Smooth muscle cell (in vitro differentiated cells): ENCODE measurements around the gene ZDBF2. TPM values are rescaled to one million over a fixed set of nuclear protein-coding genes. Genes with fewer than 3 reads are reported as not detected.
A peak's percentile ranks its signal among the peaks of the same experiment; 100 is the strongest.

ENCODE experiments used
- DNase-seq: peaks from one replicate; lab custom pipeline; 2025; ENCODE audit not compliant: unreplicated experiment; lab: John Stamatoyannopoulos, UW
- H2AFZ ChIP-seq: fragments of 200-600 bp; sonication (generic); 2 replicates; pipeline ENCODE4 v1.6.0; 2016; ENCODE audit warnings: antibody characterized with exemption, low read depth, mild to moderate bottlenecking
- H3F3A ChIP-seq: fragments of 200-600 bp; sonication (generic); 2 replicates; pipeline ENCODE4 v1.6.0; 2017; ENCODE audit warnings: antibody characterized with exemption, low read depth
- H3K27ac ChIP-seq: fragments of 200-600 bp; sonication (generic); 2 replicates; pipeline ENCODE4 v1.5.1; 2016; ENCODE audit warnings: low read depth, mild to moderate bottlenecking
- H3K27me3 ChIP-seq: fragments of 200-600 bp; sonication (generic); 2 replicates; pipeline ENCODE4 v1.6.1; 2016; ENCODE audit warnings: low read depth, mild to moderate bottlenecking
- H3K36me3 ChIP-seq: fragments of 200-600 bp; sonication (generic); 2 replicates; pipeline ENCODE4 v1.5.1; 2016; ENCODE audit warnings: low read depth
- H3K4me1 ChIP-seq: fragments of 200-600 bp; sonication (generic); 2 replicates; pipeline ENCODE4 v1.5.1; 2016; ENCODE audit warnings: low read depth
- H3K4me2 ChIP-seq: fragments of 200-600 bp; sonication (generic); 2 replicates; pipeline ENCODE4 v1.6.0; 2016; ENCODE audit warnings: mild to moderate bottlenecking
- H3K4me3 ChIP-seq: fragments of 200-600 bp; sonication (generic); 2 replicates; pipeline ENCODE4 v1.5.1; 2016; ENCODE audit warnings: mild to moderate bottlenecking
- H3K79me2 ChIP-seq: fragments of 200-600 bp; sonication (generic); 2 replicates; pipeline ENCODE4 v1.6.0; 2016; ENCODE audit warnings: low read depth, mild to moderate bottlenecking
- H3K9ac ChIP-seq: fragments of 200-600 bp; sonication (generic); 2 replicates; pipeline ENCODE4 v1.6.0; 2016; ENCODE audit warnings: low read depth
- H3K9me3 ChIP-seq: fragments of 200-600 bp; sonication (generic); replicated peaks from 2 replicates; pipeline ENCODE4 v1.5.1; 2016; ENCODE audit warnings: low read depth
- H4K20me1 ChIP-seq: fragments of 200-600 bp; sonication (generic); 2 replicates; pipeline ENCODE4 v1.6.0; 2016; ENCODE audit warnings: low read depth
- CTCF ChIP-seq: fragments of 200-600 bp; sonication (generic); IDR thresholded peaks from 2 replicates; pipeline ENCODE4 v1.5.1; 2017; ENCODE audit warnings: borderline replicate concordance, mild to moderate bottlenecking, antibody characterized with exemption; ENCODE audit not compliant: insufficient read depth, poor library complexity, severe bottlenecking
- WGBS: methylation state at CpG from one replicate; pipeline ENCODE4 v1.1.7; 2016; ENCODE audit warnings: low lambda C conversion rate; 5-methylcytosine and 5-hydroxymethylcytosine counted together
- polyA plus RNA-seq: library from polyadenylated mRNA; unstranded; fragments of >200 nt; fragmentation: Nextera tagmentation; extraction: Ambion mirVana; gene quantifications from 2 replicates; pipeline ENCODE4 v1.2.1, GENCODE V29; 2016
- total RNA-seq: library from RNA; depleted of rRNA; stranded (reverse); fragments of >200 nt; gene quantifications from 2 replicates; pipeline ENCODE4 v1.2.3, GENCODE V29; 2014

The ZDBF2 gene
- total and polyA plus RNA-seq, 2 experiments from 2014 or later: 2.8 to 22.7 TPM

- no peak for DNase-seq
- H3K9ac ChIP-seq: no peak overlapping the region
- 51% methylated on average over 2 of the region's 2 CpGs for WGBS
Measured at GRCh38 chr2:206230060-206230762, 44.3 kb upstream of the ZDBF2 start.

GRCh38 chr2:206231669-206232286 lies 42.7 kb upstream of the ZDBF2 start:
- Histone ChIP-seq H3K4me1 (peaks cover 27% of the 10 kb centered on the region), H4K20me1 (no peaks in the 10 kb centered on the region), H3K9me3 (no peaks in the 10 kb centered on the region), H3K4me3 (no peak overlapping the region), H3K4me2 (no peak overlapping the region), H3K27me3 (peaks cover 9% of the 10 kb centered on the region), H3F3A (no peaks in the 10 kb centered on the region), H3K27ac (no peak overlapping the region), H3K36me3 (no peaks in the 10 kb centered on the region), H3K79me2 (no peaks in the 10 kb centered on the region), H3K9ac (no peak overlapping the region), H2AFZ (no peak overlapping the region)
- WGBS: 92% methylated on average over 6 of the region's 6 CpGs
- no peak for DNase-seq
- no peak for TF ChIP-seq CTCF

More at GRCh38 chr2:206230060-206230762, 44.3 kb upstream of the ZDBF2 start:
- H2AFZ ChIP-seq: no peak overlapping the region
- H3F3A ChIP-seq: no peaks in the 10 kb centered on the region
- peak; percentile 9 for TF ChIP-seq CTCF
- no peaks in the 10 kb centered on the region for H3K9me3 ChIP-seq
- H3K27ac ChIP-seq: no peak overlapping the region
- H3K4me3 ChIP-seq: no peak overlapping the region
- H3K27me3 ChIP-seq: peaks cover 9% of the 10 kb centered on the region
- H3K4me2 ChIP-seq: no peak overlapping the region
- peaks cover 38% of the 10 kb centered on the region for H3K4me1 ChIP-seq
- H4K20me1 ChIP-seq: no peaks in the 10 kb centered on the region
- no peaks in the 10 kb centered on the region for H3K79me2 ChIP-seq
- no peaks in the 10 kb centered on the region for H3K36me3 ChIP-seq

- no peak overlapping the region for H3K9ac ChIP-seq
- no peak for DNase-seq
- no peak overlapping the region for H3K27ac ChIP-seq
- peaks cover 7% of the 10 kb centered on the region for H3K27me3 ChIP-seq
- no peaks in the 10 kb centered on the region for H4K20me1 ChIP-seq
- peaks cover 27% of the 10 kb centered on the region for H3K4me1 ChIP-seq
- TF ChIP-seq CTCF: no peak
- H3F3A ChIP-seq: no peaks in the 10 kb centered on the region
- H3K79me2 ChIP-seq: no peaks in the 10 kb centered on the region
- H3K36me3 ChIP-seq: no peaks in the 10 kb centered on the region
- H3K9me3 ChIP-seq: no peaks in the 10 kb centered on the region
- H3K4me3 ChIP-seq: no peak overlapping the region
- H3K4me2 ChIP-seq: no peak overlapping the region
- 84% methylated on average over 7 of the region's 7 CpGs for WGBS
- no peak overlapping the region for H2AFZ ChIP-seq
Measured at GRCh38 chr2:206232287-206233035, 42.0 kb upstream of the ZDBF2 start.
